Left lobe of liver (tissue), 1 donor: Measurements from ENCODE around the gene PRPF6. TPM values are rescaled to one million over a fixed set of nuclear protein-coding genes. Genes with fewer than 3 reads are reported as not detected.

ENCODE experiments used
- total RNA-seq: library from RNA; stranded (reverse); gene quantifications from one replicate; pipeline ENCODE4 v1.2.1, GENCODE V29; 2021
- donor health status: DM: no; HTN: yes; CAD: no.

The PRPF6 gene
- total RNA-seq, 1 donor from 2014 or later = 24.2 TPM

Other genes starting within 250 kb of the PRPF6 start
- 122 TPM for gene LIME1, start 244.5 kb upstream of the PRPF6 start, total RNA-seq
- 195 TPM for gene SLC2A4RG, start 241.4 kb upstream of the PRPF6 start, total RNA-seq
- gene ZBTB46, start 149.9 kb upstream of the PRPF6 start, total RNA-seq = 4.7 TPM
- gene ABHD16B, start 119.6 kb upstream of the PRPF6 start, total RNA-seq = not detected
- 17.3 TPM for gene TPD52L2, start 115.9 kb upstream of the PRPF6 start, total RNA-seq
- gene DNAJC5, start 86.0 kb upstream of the PRPF6 start, total RNA-seq = 17.8 TPM
- gene UCKL1, start 24.7 kb upstream of the PRPF6 start, total RNA-seq = 20.2 TPM
- gene ZNF512B, start 11.2 kb upstream of the PRPF6 start, total RNA-seq = 21.4 TPM
- gene SAMD10, start 1.5 kb upstream of the PRPF6 start, total RNA-seq = 3.5 TPM
- 0.68 TPM for gene C20orf204, start 55.0 kb downstream of the PRPF6 start, total RNA-seq
- 8.1 TPM for gene SOX18, start 68.5 kb downstream of the PRPF6 start, total RNA-seq
- gene TCEA2, start 82.1 kb downstream of the PRPF6 start, total RNA-seq = 49.2 TPM
- 4.6 TPM for gene RGS19, start 98.4 kb downstream of the PRPF6 start, total RNA-seq
- gene OPRL1, start 99.0 kb downstream of the PRPF6 start, total RNA-seq = 0.15 TPM
- not detected for gene LKAAEAR1, start 103.3 kb downstream of the PRPF6 start, total RNA-seq
- not detected for gene NPBWR2, start 126.4 kb downstream of the PRPF6 start, total RNA-seq
- gene MYT1, start 183.3 kb downstream of the PRPF6 start, total RNA-seq = not detected